H9 (cell line): ENCODE measurements around the gene RPS6KA1. TPM values are rescaled to one million over a fixed set of nuclear protein-coding genes. Genes with fewer than 3 reads are reported as not detected.

Experiments
- DNase-seq: peaks from one replicate; pipeline ENCODE4 v3.0.0-alpha.2; 2017
- H2AFZ ChIP-seq: one replicate; pipeline ENCODE4 v1.6.1; 2013; ENCODE audit warnings: mild to moderate bottlenecking, low read length, control low read depth, moderate library complexity
- H2AK5ac ChIP-seq: 2 replicates; pipeline ENCODE4 v1.6.1; 2013; ENCODE audit warnings: low read length, control low read depth, mixed read lengths; ENCODE audit not compliant: insufficient read length
- H2BK120ac ChIP-seq: one replicate; pipeline ENCODE4 v1.6.1; 2013; ENCODE audit warnings: low read depth, mild to moderate bottlenecking, low read length, control low read depth, inconsistent platforms; ENCODE audit not compliant: poor library complexity, severe bottlenecking
- H2BK12ac ChIP-seq: 2 replicates; pipeline ENCODE4 v1.6.1; 2013; ENCODE audit warnings: low read length, control low read depth, mixed read lengths, low read depth; ENCODE audit not compliant: insufficient read length
- H2BK15ac ChIP-seq: 2 replicates; pipeline ENCODE4 v1.6.1; 2013; ENCODE audit warnings: low read depth, low read length, control low read depth
- H2BK20ac ChIP-seq: one replicate; pipeline ENCODE4 v1.6.1; 2013; ENCODE audit warnings: low read depth, mild to moderate bottlenecking, low read length, control low read depth, inconsistent platforms; ENCODE audit not compliant: poor library complexity, severe bottlenecking
- H2BK5ac ChIP-seq: 2 replicates; pipeline ENCODE4 v1.6.1; 2013; ENCODE audit warnings: low read length, control low read depth, mixed read lengths; ENCODE audit not compliant: insufficient read length
- H3K14ac ChIP-seq: 2 replicates; pipeline ENCODE4 v1.6.1; 2013; ENCODE audit warnings: low read length, control low read depth; ENCODE audit not compliant: insufficient read depth
- H3K18ac ChIP-seq: 2 replicates; pipeline ENCODE4 v1.6.1; 2013; ENCODE audit warnings: low read depth, mild to moderate bottlenecking, mixed read lengths, low read length, control low read depth; ENCODE audit not compliant: insufficient read length
- H3K23ac ChIP-seq: 2 replicates; pipeline ENCODE4 v1.6.1; 2013; ENCODE audit warnings: low read length, control low read depth, mixed read lengths, low read depth; ENCODE audit not compliant: insufficient read length
- H3K23me2 ChIP-seq: 2 replicates; pipeline ENCODE4 v1.6.1; 2013; ENCODE audit warnings: low read depth, mild to moderate bottlenecking, mixed read lengths, low read length, control low read depth; ENCODE audit not compliant: insufficient read length, poor library complexity, severe bottlenecking
- H3K27ac ChIP-seq: 2 replicates; pipeline ENCODE4 v1.5.1; 2013; ENCODE audit warnings: low read length, control low read depth, mixed read lengths, low read depth; ENCODE audit not compliant: insufficient read length
- H3K27me3 ChIP-seq: 2 replicates; pipeline ENCODE4 v1.6.1; 2013; ENCODE audit warnings: low read length, control low read depth, inconsistent platforms; ENCODE audit not compliant: insufficient read depth
- H3K4ac ChIP-seq: 2 replicates; pipeline ENCODE4 v1.6.1; 2013; ENCODE audit warnings: low read depth, mild to moderate bottlenecking, control low read depth, inconsistent platforms, low read length, moderate library complexity
- H3K4me1 ChIP-seq: 2 replicates; pipeline ENCODE4 v1.6.1; 2013; ENCODE audit warnings: low read length, control low read depth, inconsistent platforms; ENCODE audit not compliant: insufficient read depth
- H3K4me2 ChIP-seq: 2 replicates; pipeline ENCODE4 v1.6.1; 2013; ENCODE audit warnings: low read length, control low read depth, mixed read lengths; ENCODE audit not compliant: insufficient read length, insufficient read depth
- H3K56ac ChIP-seq: 2 replicates; pipeline ENCODE4 v1.6.1; 2013; ENCODE audit warnings: low read depth, mild to moderate bottlenecking, mixed read lengths, low read length, control low read depth; ENCODE audit not compliant: insufficient read length
- H3K79me1 ChIP-seq: 2 replicates; pipeline ENCODE4 v1.6.1; 2013; ENCODE audit warnings: low read depth, mild to moderate bottlenecking, moderate library complexity, low read length, control low read depth, inconsistent platforms; ENCODE audit not compliant: insufficient read depth, poor library complexity, severe bottlenecking
- H3K79me2 ChIP-seq: 2 replicates; pipeline ENCODE4 v1.6.1; 2013; ENCODE audit warnings: low read length, control low read depth, inconsistent platforms; ENCODE audit not compliant: insufficient read depth
- H3K9ac ChIP-seq: 2 replicates; pipeline ENCODE4 v1.6.1; 2013; ENCODE audit warnings: low read length, control low read depth, mixed read lengths; ENCODE audit not compliant: insufficient read length; ENCODE audit errors: extremely low read depth
- H3K9me3 ChIP-seq: one replicate; pipeline ENCODE4 v1.6.1; 2013; ENCODE audit warnings: low read depth, low read length, inconsistent platforms; ENCODE audit not compliant: control insufficient read depth
- H3T11ph ChIP-seq: one replicate; pipeline ENCODE4 v1.6.1; 2013; ENCODE audit warnings: mild to moderate bottlenecking, low read length, control low read depth, inconsistent platforms
- H4K20me1 ChIP-seq: one replicate; pipeline ENCODE4 v1.6.1; 2013; ENCODE audit not compliant: control insufficient read depth, insufficient read length, insufficient read depth
- H4K5ac ChIP-seq: 2 replicates; pipeline ENCODE4 v1.6.1; 2013; ENCODE audit warnings: low read depth, mild to moderate bottlenecking, mixed read lengths, low read length, control low read depth; ENCODE audit not compliant: insufficient read length
- H4K8ac ChIP-seq: replicated peaks from 2 replicates; pipeline ENCODE4 v1.6.1; 2013; ENCODE audit warnings: low read length, control low read depth, mixed read lengths, low read depth; ENCODE audit not compliant: insufficient read length
- H4K91ac ChIP-seq: 2 replicates; pipeline ENCODE4 v1.6.1; 2013; ENCODE audit warnings: low read depth, mild to moderate bottlenecking, moderate library complexity, mixed read lengths, low read length, control low read depth; ENCODE audit not compliant: insufficient read length
- H3K27ac Mint-ChIP-seq, 3 experiments: 2 replicates in 2 of 3; 3 replicates in 1 of 3; pipeline ENCODE4 v1.8.0; 2020 to 2021; ENCODE audit warnings: mixed read lengths in 3 of 3, mild to moderate bottlenecking in 1 of 3, moderate library complexity in 1 of 3
- H3K27me3 Mint-ChIP-seq: 2 replicates; pipeline ENCODE4 v1.8.0; 2021; ENCODE audit warnings: low read depth, mild to moderate bottlenecking, moderate library complexity, mixed read lengths
- H3K36me3 Mint-ChIP-seq, 3 experiments: 2 replicates in 2 of 3; 3 replicates in 1 of 3; pipeline ENCODE4 v1.8.0; 2020 to 2021; ENCODE audit warnings: low read depth in 3 of 3, mixed read lengths in 3 of 3; ENCODE audit not compliant: insufficient read depth in 1 of 3
- H3K4me1 Mint-ChIP-seq, 2 experiments: 2 replicates each; pipeline ENCODE4 v1.8.0; 2020; ENCODE audit warnings: mixed read lengths in 2 of 2
- H3K4me3 Mint-ChIP-seq, 2 experiments: 2 replicates in 1 of 2; 3 replicates in 1 of 2; pipeline ENCODE4 v1.8.0; 2020 to 2021; ENCODE audit warnings: mild to moderate bottlenecking in 2 of 2, mixed read lengths in 2 of 2, moderate library complexity in 1 of 2
- H3K9me3 Mint-ChIP-seq, 2 experiments: 2 replicates in 1 of 2; 3 replicates in 1 of 2; pipeline ENCODE4 v1.8.0; 2020; ENCODE audit warnings: mild to moderate bottlenecking in 2 of 2, mixed read lengths in 2 of 2, moderate library complexity in 1 of 2
- WGBS: extraction: QIAGEN DNeasy Blood & Tissue Kit; methylation state at CpG from one replicate; pipeline ENCODE4 v1.1.7; 2013; ENCODE audit warnings: missing lambda C conversion rate, low lambda C conversion rate, mixed read lengths; ENCODE audit not compliant: insufficient read length; ENCODE audit errors: extremely low coverage; 5-methylcytosine and 5-hydroxymethylcytosine counted together
- total RNA-seq: library from RNA; stranded (reverse); gene quantifications from 2 replicates; pipeline ENCODE4 v1.2.1, GENCODE V29; 2021
- TF ChIP-seq, protein P1 (sequence below): fragments of 200-600 bp; sonication (generic); conservative IDR thresholded peaks from 3 replicates; pipeline ENCODE4 v1.8.0; 2021; ENCODE audit warnings: antibody characterized with exemption, mild to moderate bottlenecking

RPS6KA1 gene
- total RNA-seq, 1 experiment from 2014 or later: 45.3 TPM

DNA sequence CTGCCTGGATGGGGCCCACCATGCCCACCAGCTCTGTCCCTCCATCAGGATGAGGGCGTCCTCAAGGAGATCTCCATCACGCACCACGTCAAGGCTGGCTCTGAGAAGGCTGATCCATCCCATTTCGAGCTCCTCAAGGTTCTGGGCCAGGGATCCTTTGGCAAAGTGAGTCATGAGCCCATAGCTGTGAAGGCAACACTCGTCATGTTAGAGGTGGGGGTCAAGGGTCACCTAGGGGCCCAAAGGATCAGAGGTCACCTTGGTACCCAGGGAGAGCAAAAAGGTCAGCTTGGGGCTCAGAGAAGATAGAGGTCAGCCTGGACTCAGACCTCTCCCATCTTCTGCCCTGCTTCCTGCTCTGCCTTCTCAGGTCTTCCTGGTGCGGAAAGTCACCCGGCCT, 17.3 kb downstream of the RPS6KA1 start:
- H3K79me2 ChIP-seq: no peaks in the 10 kb centered on the region

More for the DNA sequence above, 17.3 kb downstream of the RPS6KA1 start:
- 0 out of 7 replicates have a peak overlapping the region, but pooled peaks of 1 of the 3 experiments have one; percentile 31 for H3K27ac Mint-ChIP-seq
- no peaks in the 10 kb centered on the region for H3K79me1 ChIP-seq
- H4K20me1 ChIP-seq: no peaks in the 10 kb centered on the region
- no peak for DNase-seq
- no peak overlapping the region for H3K4me2 ChIP-seq
- no peak overlapping the region for H3K4ac ChIP-seq
- H4K91ac ChIP-seq: no peak overlapping the region
- H2BK120ac ChIP-seq: no peak overlapping the region
- H3K9ac ChIP-seq: no peak overlapping the region
- H2BK5ac ChIP-seq: no peak overlapping the region
- H3K27ac ChIP-seq: no peak overlapping the region
- WGBS: no CpG with 5 or more reads among the region's 7 CpGs
- H3K18ac ChIP-seq: no peak overlapping the region
- no peak overlapping the region for H3K23ac ChIP-seq
- no peak overlapping the region for H4K8ac ChIP-seq
- H3K9me3 Mint-ChIP-seq: no peaks in the 10 kb centered on the region
- no peaks in the 10 kb centered on the region; the same call in 1 of the 2 replicates for H3K4me1 ChIP-seq
- H3K14ac ChIP-seq: no peak overlapping the region
- H2BK15ac ChIP-seq: no peak overlapping the region
- no peak overlapping the region for H3K4me3 Mint-ChIP-seq
- H2AK5ac ChIP-seq: no peak overlapping the region
- H2AFZ ChIP-seq: no peak overlapping the region
- no peak overlapping the region for H3K56ac ChIP-seq
- no peaks in the 10 kb centered on the region for H3K27me3 Mint-ChIP-seq
- H3T11ph ChIP-seq: no peak overlapping the region
- H3K4me1 Mint-ChIP-seq: peaks cover 4 to 9% of the 10 kb centered on the region in 2 experiments
- H3K23me2 ChIP-seq: no peaks in the 10 kb centered on the region
- no peak overlapping the region for H4K5ac ChIP-seq
- no peaks in the 10 kb centered on the region for H3K27me3 ChIP-seq
- TF ChIP-seq, protein P1, sequence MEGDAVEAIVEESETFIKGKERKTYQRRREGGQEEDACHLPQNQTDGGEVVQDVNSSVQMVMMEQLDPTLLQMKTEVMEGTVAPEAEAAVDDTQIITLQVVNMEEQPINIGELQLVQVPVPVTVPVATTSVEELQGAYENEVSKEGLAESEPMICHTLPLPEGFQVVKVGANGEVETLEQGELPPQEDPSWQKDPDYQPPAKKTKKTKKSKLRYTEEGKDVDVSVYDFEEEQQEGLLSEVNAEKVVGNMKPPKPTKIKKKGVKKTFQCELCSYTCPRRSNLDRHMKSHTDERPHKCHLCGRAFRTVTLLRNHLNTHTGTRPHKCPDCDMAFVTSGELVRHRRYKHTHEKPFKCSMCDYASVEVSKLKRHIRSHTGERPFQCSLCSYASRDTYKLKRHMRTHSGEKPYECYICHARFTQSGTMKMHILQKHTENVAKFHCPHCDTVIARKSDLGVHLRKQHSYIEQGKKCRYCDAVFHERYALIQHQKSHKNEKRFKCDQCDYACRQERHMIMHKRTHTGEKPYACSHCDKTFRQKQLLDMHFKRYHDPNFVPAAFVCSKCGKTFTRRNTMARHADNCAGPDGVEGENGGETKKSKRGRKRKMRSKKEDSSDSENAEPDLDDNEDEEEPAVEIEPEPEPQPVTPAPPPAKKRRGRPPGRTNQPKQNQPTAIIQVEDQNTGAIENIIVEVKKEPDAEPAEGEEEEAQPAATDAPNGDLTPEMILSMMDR: no peak
- no peaks in the 10 kb centered on the region for H3K9me3 ChIP-seq
- no peak overlapping the region for H2BK20ac ChIP-seq
- peaks cover 6 to 31% (median 28%) of the 10 kb centered on the region in 3 experiments for H3K36me3 Mint-ChIP-seq
- no peak overlapping the region for H2BK12ac ChIP-seq
